ENCODE data around the gene UTY. TPM values are rescaled to one million over a fixed set of nuclear protein-coding genes. Genes with fewer than 3 reads are reported as not detected.

The UTY gene
- total RNA-seq, 3 donors from 2014 or later, result 0.03 to 15.7 (median 14.0) TPM

- Mint-ChIP-seq H3K27me3 (ENCODE audit: low read depth) (no peaks in the 10 kb centered on the region), H3K4me1 (ENCODE audit: low read depth) (peaks cover 20% of the 10 kb centered on the region), H3K9me3 (no peaks in the 10 kb centered on the region), H3K36me3 (ENCODE audit: insufficient read depth) (peaks cover 1% of the 10 kb centered on the region), H3K4me3 (no peak overlapping the region)
- ATAC-seq, result no peak
- DNase-seq, result no peak
Observed at GRCh38 chrY:13363641-13364040, 116.2 kb downstream of the UTY start.

GRCh38 chrY:13362662-13363061, 117.2 kb downstream of the UTY start:
- Mint-ChIP-seq H3K9me3 (no peaks in the 10 kb centered on the region), H3K4me3 (no peak overlapping the region), H3K27me3 (ENCODE audit: low read depth) (no peaks in the 10 kb centered on the region), H3K4me1 (ENCODE audit: low read depth) (peaks cover 20% of the 10 kb centered on the region), H3K36me3 (ENCODE audit: insufficient read depth) (peaks cover 1% of the 10 kb centered on the region)
- ATAC-seq (no peak), DNase-seq (no peak)

- no peaks in the 10 kb centered on the region for H3K27me3 Mint-ChIP-seq (ENCODE audit: low read depth)
- H3K4me3 Mint-ChIP-seq, result no peak overlapping the region
- no peak for ATAC-seq
- H3K9me3 Mint-ChIP-seq, result no peaks in the 10 kb centered on the region
- peaks cover 20% of the 10 kb centered on the region for H3K4me1 Mint-ChIP-seq (ENCODE audit: low read depth)
- peaks cover 1% of the 10 kb centered on the region for H3K36me3 Mint-ChIP-seq (ENCODE audit: insufficient read depth)
- no peak for DNase-seq
Observed at GRCh38 chrY:13361656-13362636, 117.9 kb downstream of the UTY start.

- no peak for DNase-seq
- Mint-ChIP-seq H3K36me3 (ENCODE audit: insufficient read depth) (peaks cover 12% of the 10 kb centered on the region), H3K27me3 (ENCODE audit: low read depth) (no peaks in the 10 kb centered on the region), H3K4me3 (no peak overlapping the region), H3K4me1 (ENCODE audit: low read depth) (peaks cover 12% of the 10 kb centered on the region), H3K9me3 (no peaks in the 10 kb centered on the region)
- no peak for ATAC-seq
Observed at GRCh38 chrY:13351443-13351842, 128.4 kb downstream of the UTY start.

- Mint-ChIP-seq H3K4me3 (no peak overlapping the region), H3K36me3 (ENCODE audit: insufficient read depth) (peaks cover 12% of the 10 kb centered on the region), H3K4me1 (ENCODE audit: low read depth) (peaks cover 23% of the 10 kb centered on the region), H3K27me3 (ENCODE audit: low read depth) (no peaks in the 10 kb centered on the region), H3K9me3 (no peaks in the 10 kb centered on the region)
- DNase-seq (no peak), ATAC-seq (no peak)
Observed at GRCh38 chrY:13347106-13347505, 132.7 kb downstream of the UTY start.

GRCh38 chrY:13345549-13345948, 134.3 kb downstream of the UTY start:
- Mint-ChIP-seq H3K4me1 (ENCODE audit: low read depth) (peaks cover 20% of the 10 kb centered on the region), H3K36me3 (ENCODE audit: insufficient read depth) (peaks cover 6% of the 10 kb centered on the region), H3K27me3 (ENCODE audit: low read depth) (no peaks in the 10 kb centered on the region), H3K4me3 (no peak overlapping the region), H3K9me3 (no peaks in the 10 kb centered on the region)
- DNase-seq (no peak), ATAC-seq (peak in 1 of 2 donors; percentile 35)

GRCh38 chrY:13343307-13343946, 136.4 kb downstream of the UTY start:
- peaks cover 14% of the 10 kb centered on the region for H3K4me1 Mint-ChIP-seq (ENCODE audit: low read depth)
- peaks cover 12% of the 10 kb centered on the region for H3K36me3 Mint-ChIP-seq (ENCODE audit: insufficient read depth)
- no peak overlapping the region for H3K4me3 Mint-ChIP-seq

GRCh38 chrY:13339939-13340338, 139.9 kb downstream of the UTY start:
- Mint-ChIP-seq H3K4me3 (no peak overlapping the region), H3K9me3 (no peaks in the 10 kb centered on the region), H3K4me1 (ENCODE audit: low read depth) (peaks cover 11% of the 10 kb centered on the region), H3K36me3 (ENCODE audit: insufficient read depth) (peaks cover 17% of the 10 kb centered on the region), H3K27me3 (ENCODE audit: low read depth) (no peaks in the 10 kb centered on the region)
- DNase-seq, result no peak
- no peak for ATAC-seq

More at GRCh38 chrY:13343307-13343946, 136.4 kb downstream of the UTY start:
- peak in 1 of 2 donors; percentile 84 for ATAC-seq
- no peaks in the 10 kb centered on the region for H3K9me3 Mint-ChIP-seq
- DNase-seq, result no peak
- no peaks in the 10 kb centered on the region for H3K27me3 Mint-ChIP-seq (ENCODE audit: low read depth)

- peaks cover 22% of the 10 kb centered on the region for H3K36me3 Mint-ChIP-seq (ENCODE audit: insufficient read depth)
- ATAC-seq (no peak), DNase-seq (no peak)
- H3K4me1 Mint-ChIP-seq (ENCODE audit: low read depth), result peaks cover 11% of the 10 kb centered on the region
- H3K9me3 Mint-ChIP-seq, result no peaks in the 10 kb centered on the region
- H3K27me3 Mint-ChIP-seq (ENCODE audit: low read depth), result no peaks in the 10 kb centered on the region
- no peak overlapping the region for H3K4me3 Mint-ChIP-seq
Observed at GRCh38 chrY:13339381-13339780, 140.5 kb downstream of the UTY start.

GRCh38 chrY:13338711-13339110, 141.1 kb downstream of the UTY start:
- Mint-ChIP-seq H3K27me3 (ENCODE audit: low read depth) (no peaks in the 10 kb centered on the region), H3K36me3 (ENCODE audit: insufficient read depth) (peaks cover 29% of the 10 kb centered on the region), H3K9me3 (no peaks in the 10 kb centered on the region), H3K4me3 (no peak overlapping the region), H3K4me1 (ENCODE audit: low read depth) (peaks cover 12% of the 10 kb centered on the region)
- ATAC-seq, result no peak
- DNase-seq, result no peak

- no peaks in the 10 kb centered on the region for H3K27me3 Mint-ChIP-seq (ENCODE audit: low read depth)
- ATAC-seq (no peak), DNase-seq (no peak)
- peaks cover 14% of the 10 kb centered on the region for H3K4me1 Mint-ChIP-seq (ENCODE audit: low read depth)
- no peaks in the 10 kb centered on the region for H3K9me3 Mint-ChIP-seq
- no peak overlapping the region for H3K4me3 Mint-ChIP-seq
- peaks cover 27% of the 10 kb centered on the region for H3K36me3 Mint-ChIP-seq (ENCODE audit: insufficient read depth)
Observed at GRCh38 chrY:13337934-13338333, 141.9 kb downstream of the UTY start.

- DNase-seq, result no peak
- peaks cover 28% of the 10 kb centered on the region for H3K4me1 Mint-ChIP-seq (ENCODE audit: low read depth)
- H3K4me3 Mint-ChIP-seq, result no peak overlapping the region
- H3K27me3 Mint-ChIP-seq (ENCODE audit: low read depth), result no peaks in the 10 kb centered on the region
- no peak for ATAC-seq
- no peaks in the 10 kb centered on the region for H3K9me3 Mint-ChIP-seq
- H3K36me3 Mint-ChIP-seq (ENCODE audit: insufficient read depth), result peaks cover 30% of the 10 kb centered on the region
Observed at GRCh38 chrY:13333791-13334190, 146.0 kb downstream of the UTY start.

- H3K9me3 Mint-ChIP-seq, result no peaks in the 10 kb centered on the region
- H3K27me3 Mint-ChIP-seq (ENCODE audit: low read depth), result no peaks in the 10 kb centered on the region
- H3K4me1 Mint-ChIP-seq (ENCODE audit: low read depth), result peaks cover 26% of the 10 kb centered on the region
- H3K4me3 Mint-ChIP-seq, result no peak overlapping the region
- H3K36me3 Mint-ChIP-seq (ENCODE audit: insufficient read depth), result peaks cover 32% of the 10 kb centered on the region
- DNase-seq (no peak), ATAC-seq (no peak)
Observed at GRCh38 chrY:13330651-13331050, 149.2 kb downstream of the UTY start.

- no peak for DNase-seq
- ATAC-seq, result no peak
- Mint-ChIP-seq H3K4me1 (ENCODE audit: low read depth) (peaks cover 4% of the 10 kb centered on the region), H3K9me3 (no peaks in the 10 kb centered on the region), H3K27me3 (ENCODE audit: low read depth) (no peaks in the 10 kb centered on the region), H3K36me3 (ENCODE audit: insufficient read depth) (peaks cover 20% of the 10 kb centered on the region), H3K4me3 (no peak overlapping the region)
Observed at GRCh38 chrY:13312966-13313365, 166.9 kb downstream of the UTY start.

GRCh38 chrY:13307959-13308358, 171.9 kb downstream of the UTY start:
- no peak overlapping the region for H3K4me3 Mint-ChIP-seq
- H3K9me3 Mint-ChIP-seq, result no peaks in the 10 kb centered on the region
- no peaks in the 10 kb centered on the region for H3K27me3 Mint-ChIP-seq (ENCODE audit: low read depth)
- peaks cover 13% of the 10 kb centered on the region for H3K4me1 Mint-ChIP-seq (ENCODE audit: low read depth)
- no peak for ATAC-seq
- DNase-seq, result no peak
- peaks cover 17% of the 10 kb centered on the region for H3K36me3 Mint-ChIP-seq (ENCODE audit: insufficient read depth)
